Activated T-cell treated with anti-CD3 and anti-CD28 coated beads, Interleukin-2, amount 50 U/mL, for 24 hours (primary cell): ENCODE measurements around the gene NIN.
"Not testable (repeated sequence)": the region's sequence is repeated elsewhere in the genome, so short reads cannot be mapped to it uniquely, and the experiment has no call there.

ENCODE experiments used
- DNase-seq: peaks from one replicate; pipeline ENCODE4 v3.0.0-alpha.2; 2020
- H3K27ac Mint-ChIP-seq: 2 replicates; pipeline ENCODE4 v1.8.0; 2020; ENCODE audit warnings: mild to moderate bottlenecking, mixed read lengths
- H3K27me3 Mint-ChIP-seq: 2 replicates; pipeline ENCODE4 v1.8.0; 2020; ENCODE audit warnings: mixed read lengths
- H3K36me3 Mint-ChIP-seq: 2 replicates; pipeline ENCODE4 v1.8.0; 2020; ENCODE audit warnings: low read depth, mixed read lengths
- H3K4me1 Mint-ChIP-seq: 2 replicates; pipeline ENCODE4 v1.8.0; 2020; ENCODE audit warnings: low read depth, mixed read lengths
- H3K4me3 Mint-ChIP-seq: 2 replicates; pipeline ENCODE4 v1.8.0; 2020; ENCODE audit warnings: mild to moderate bottlenecking, moderate library complexity, mixed read lengths
- H3K9me3 Mint-ChIP-seq: 2 replicates; pipeline ENCODE4 v1.8.0; 2020; ENCODE audit warnings: mixed read lengths

NIN gene

GRCh38 chr14:50725761-50726160 lies 105.2 kb downstream of the NIN start:
- peaks cover 5% of the 10 kb centered on the region for H3K9me3 Mint-ChIP-seq
- peak overlapping the region; percentile 94 for H3K27ac Mint-ChIP-seq
- peaks cover 93% of the 10 kb centered on the region for H3K36me3 Mint-ChIP-seq
- peak overlapping the region; percentile 52 for H3K4me3 Mint-ChIP-seq
- peaks cover 43% of the 10 kb centered on the region for H3K4me1 Mint-ChIP-seq
- no peaks in the 10 kb centered on the region for H3K27me3 Mint-ChIP-seq
- DNase-seq = no peak

DNA sequence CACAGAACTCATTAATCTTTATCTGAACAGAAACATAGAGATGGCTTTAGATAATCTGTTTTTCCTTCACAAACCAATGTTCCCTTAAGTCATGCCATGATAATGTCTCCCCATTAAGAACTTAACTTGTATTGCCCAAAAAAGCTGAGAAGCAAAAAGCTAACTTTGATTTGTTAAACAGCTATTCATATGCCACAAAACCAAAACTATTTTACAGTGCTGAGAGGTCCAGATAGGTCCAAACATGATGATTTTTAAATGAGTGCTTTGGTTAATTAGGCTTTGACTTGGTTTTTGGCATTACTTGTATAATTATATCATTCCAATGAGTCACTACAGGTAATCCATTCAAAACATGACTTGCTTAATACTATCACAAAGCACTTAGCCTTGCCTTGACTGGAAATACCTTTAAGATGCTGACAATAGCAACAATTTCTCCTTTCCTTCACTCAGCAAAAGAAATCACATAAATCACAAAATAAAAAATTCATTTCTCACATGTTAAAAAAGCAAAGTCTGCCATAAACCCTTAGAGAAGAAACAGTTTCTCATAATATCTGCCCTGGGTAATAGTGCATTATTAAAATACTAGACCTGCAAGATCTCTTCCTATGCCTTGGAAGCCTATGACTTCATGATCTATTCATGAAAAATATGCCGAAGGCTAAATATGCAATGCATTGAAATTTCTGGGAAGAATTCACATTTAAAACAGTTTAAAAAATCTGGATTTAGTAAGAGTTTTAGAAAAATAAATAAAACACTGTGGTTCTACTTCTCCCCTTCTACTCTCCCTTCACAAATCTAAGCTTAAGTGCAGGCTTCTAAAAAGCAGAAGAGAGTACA lies 110.8 kb downstream of the NIN start:
- H3K36me3 Mint-ChIP-seq = peaks cover 45% of the 10 kb centered on the region
- no peak for DNase-seq
- H3K4me1 Mint-ChIP-seq = peaks cover 13% of the 10 kb centered on the region
- no peaks in the 10 kb centered on the region for H3K9me3 Mint-ChIP-seq
- no peak overlapping the region for H3K27ac Mint-ChIP-seq
- no peaks in the 10 kb centered on the region for H3K27me3 Mint-ChIP-seq
- no peak overlapping the region for H3K4me3 Mint-ChIP-seq

DNA sequence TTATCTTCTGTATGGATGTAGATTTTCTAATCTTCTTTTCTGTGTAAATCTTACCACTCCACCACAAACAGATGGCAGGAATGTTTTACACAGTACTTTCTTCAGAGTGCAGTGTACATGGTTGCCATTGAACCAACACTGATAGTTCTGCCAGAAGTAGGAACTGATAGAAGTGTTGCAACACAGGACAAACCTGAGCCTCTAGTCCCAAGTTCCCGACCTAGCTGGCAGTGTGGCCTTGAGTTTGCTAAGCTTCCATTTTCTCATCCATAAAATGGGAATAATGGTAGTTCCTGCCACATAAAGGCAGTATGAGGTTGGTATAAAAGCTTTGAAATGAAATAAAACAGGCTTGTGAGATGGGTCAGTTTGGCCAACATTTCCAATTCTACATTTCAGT lies 112.0 kb downstream of the NIN start:
- Mint-ChIP-seq H3K9me3 (no peaks in the 10 kb centered on the region), H3K4me1 (peaks cover 4% of the 10 kb centered on the region), H3K27ac (no peak overlapping the region), H3K27me3 (no peaks in the 10 kb centered on the region), H3K4me3 (no peak overlapping the region), H3K36me3 (peaks cover 33% of the 10 kb centered on the region)
- no peak for DNase-seq

GRCh38 chr14:50717811-50718210 lies 113.2 kb downstream of the NIN start:
- H3K9me3 Mint-ChIP-seq = no peaks in the 10 kb centered on the region
- no peak overlapping the region for H3K27ac Mint-ChIP-seq
- no peak for DNase-seq
- no peak overlapping the region for H3K4me3 Mint-ChIP-seq
- peaks cover 23% of the 10 kb centered on the region for H3K36me3 Mint-ChIP-seq
- H3K4me1 Mint-ChIP-seq = peaks cover 4% of the 10 kb centered on the region
- no peaks in the 10 kb centered on the region for H3K27me3 Mint-ChIP-seq

DNA sequence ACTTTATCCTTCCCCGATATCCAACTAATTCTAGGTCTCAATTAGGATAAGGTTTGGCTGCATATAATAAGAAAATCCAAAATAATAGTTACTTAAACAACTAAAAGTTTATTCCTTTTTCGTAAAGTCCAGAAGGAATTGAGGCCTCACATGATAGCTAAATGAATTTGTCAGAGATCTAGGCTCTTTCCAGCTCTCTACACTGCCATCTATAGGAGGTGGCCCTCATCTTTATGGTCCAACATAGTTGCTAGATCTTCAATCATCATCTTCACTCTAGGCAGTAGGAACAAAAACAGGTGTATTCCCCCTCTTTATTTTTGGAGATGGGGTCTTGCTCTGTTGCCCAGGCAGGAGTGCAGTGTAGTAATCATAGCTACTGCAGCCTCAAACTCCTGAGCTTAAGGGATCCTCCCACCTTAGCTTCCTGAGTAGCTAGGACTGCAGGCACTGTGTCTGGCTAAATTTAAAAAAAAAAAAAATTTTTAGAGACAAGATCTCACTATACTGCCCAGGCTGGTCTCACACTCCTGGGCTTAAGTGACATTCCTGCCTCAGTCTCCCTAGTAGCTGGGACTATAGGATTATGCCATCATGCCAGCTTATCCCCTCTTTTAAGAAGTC lies 116.4 kb downstream of the NIN start:
- no peaks in the 10 kb centered on the region for H3K9me3 Mint-ChIP-seq
- H3K27ac Mint-ChIP-seq = no peak overlapping the region
- H3K36me3 Mint-ChIP-seq = no peaks in the 10 kb centered on the region
- H3K4me3 Mint-ChIP-seq = no peak overlapping the region
- DNase-seq = no peak
- H3K4me1 Mint-ChIP-seq = no peaks in the 10 kb centered on the region
- H3K27me3 Mint-ChIP-seq = no peaks in the 10 kb centered on the region

- Mint-ChIP-seq H3K27me3 (no peaks in the 10 kb centered on the region), H3K4me1 (no peaks in the 10 kb centered on the region), H3K4me3 (no peak overlapping the region), H3K9me3 (no peaks in the 10 kb centered on the region), H3K36me3 (no peaks in the 10 kb centered on the region), H3K27ac (no peak overlapping the region)
- DNase-seq = no peak
Measured at GRCh38 chr14:50711043-50711442, 119.9 kb downstream of the NIN start.

DNA sequence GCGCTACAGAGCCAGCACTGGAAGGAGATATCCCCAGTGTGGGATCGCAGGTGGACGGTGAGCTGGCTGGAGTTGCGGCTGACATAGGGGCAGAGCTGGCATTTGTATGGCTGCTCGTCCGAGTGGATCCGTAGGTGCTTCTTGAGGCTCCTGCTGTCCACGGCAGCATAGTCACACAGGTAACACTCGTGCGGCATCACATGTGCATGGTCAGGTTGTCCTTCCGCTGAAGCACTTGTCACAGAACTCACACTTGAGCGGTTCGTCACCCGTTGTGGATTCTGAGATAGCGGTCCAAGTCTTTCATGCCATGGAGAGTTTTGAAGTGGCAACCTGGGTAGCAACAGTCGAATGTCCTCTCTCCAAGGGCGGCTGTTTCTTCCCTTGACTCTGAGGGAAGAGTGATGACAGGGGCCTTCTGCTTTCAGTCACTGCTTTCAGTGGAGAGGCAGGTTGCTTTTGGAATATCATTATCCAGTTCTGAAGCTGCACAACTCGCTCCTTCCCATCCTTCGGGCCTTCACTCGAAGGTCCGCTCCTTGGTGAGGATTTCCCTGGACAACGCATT lies 125.9 kb downstream of the NIN start:
- Mint-ChIP-seq H3K4me1 (no peaks in the 10 kb centered on the region), H3K9me3 (no peaks in the 10 kb centered on the region), H3K36me3 (no peaks in the 10 kb centered on the region), H3K4me3 (no peak overlapping the region), H3K27me3 (peaks cover 13% of the 10 kb centered on the region), H3K27ac (no peak overlapping the region)
- no peak for DNase-seq

DNA sequence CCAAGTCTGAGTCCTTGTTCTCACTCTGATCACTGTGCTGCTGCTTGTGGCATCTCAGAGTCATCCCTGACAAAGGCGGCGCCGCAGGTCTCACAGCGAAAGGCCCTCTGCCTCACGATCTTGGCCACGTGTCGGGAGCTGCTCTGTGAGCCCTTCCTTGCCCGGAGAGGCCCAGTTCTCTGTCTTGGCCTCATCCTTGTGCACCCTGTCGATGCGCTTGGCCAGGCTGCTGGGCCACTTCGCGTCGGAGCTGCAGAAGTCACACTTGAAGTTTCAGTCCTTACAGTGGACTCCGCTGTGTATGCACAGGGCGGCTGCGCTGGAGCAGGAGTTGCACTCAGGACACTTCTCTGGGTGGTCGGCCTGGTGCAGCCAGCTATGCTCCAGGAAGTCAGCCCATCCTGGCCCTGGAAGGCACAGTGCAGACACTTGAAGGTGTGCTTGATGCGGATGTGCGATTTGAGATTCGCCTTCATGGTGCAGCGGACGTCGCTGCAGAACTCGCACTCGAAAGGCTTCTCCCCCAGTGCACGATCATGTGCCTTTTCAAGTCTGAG lies 126.4 kb downstream of the NIN start:
- no peak overlapping the region for H3K4me3 Mint-ChIP-seq
- no peak overlapping the region for H3K27ac Mint-ChIP-seq
- H3K4me1 Mint-ChIP-seq = no peaks in the 10 kb centered on the region

GRCh38 chr14:50697659-50698290 lies 133.2 kb downstream of the NIN start:
- no peaks in the 10 kb centered on the region for H3K36me3 Mint-ChIP-seq
- H3K4me3 Mint-ChIP-seq = no peak overlapping the region
- H3K27me3 Mint-ChIP-seq = peaks cover 21% of the 10 kb centered on the region
- peaks cover 4% of the 10 kb centered on the region for H3K9me3 Mint-ChIP-seq
- no peaks in the 10 kb centered on the region for H3K4me1 Mint-ChIP-seq
- DNase-seq = no peak
- H3K27ac Mint-ChIP-seq = no peak overlapping the region

More for the DNA sequence above, 126.4 kb downstream of the NIN start:
- Mint-ChIP-seq H3K36me3 (no peaks in the 10 kb centered on the region), H3K27me3 (peaks cover 19% of the 10 kb centered on the region), H3K9me3 (no peaks in the 10 kb centered on the region)
- no peak for DNase-seq

GRCh38 chr14:50694260-50694659 lies 136.7 kb downstream of the NIN start:
- H3K4me3 Mint-ChIP-seq, H3K27ac Mint-ChIP-seq, H3K9me3 Mint-ChIP-seq, H3K36me3 Mint-ChIP-seq, H3K4me1 Mint-ChIP-seq, H3K27me3 Mint-ChIP-seq, DNase-seq: not testable (repeated sequence)

GRCh38 chr14:50688875-50689274 lies 142.1 kb downstream of the NIN start:
- H3K27me3 Mint-ChIP-seq = no peaks in the 10 kb centered on the region
- H3K36me3 Mint-ChIP-seq = no peaks in the 10 kb centered on the region
- H3K4me3 Mint-ChIP-seq = no peak overlapping the region
- DNase-seq = no peak
- H3K4me1 Mint-ChIP-seq = no peaks in the 10 kb centered on the region
- peaks cover 2% of the 10 kb centered on the region for H3K9me3 Mint-ChIP-seq
- H3K27ac Mint-ChIP-seq = no peak overlapping the region

GRCh38 chr14:50679674-50680073 lies 151.3 kb downstream of the NIN start:
- Mint-ChIP-seq H3K36me3 (no peaks in the 10 kb centered on the region), H3K4me3 (no peak overlapping the region), H3K27ac (no peak overlapping the region), H3K4me1 (peaks cover 14% of the 10 kb centered on the region), H3K9me3 (no peaks in the 10 kb centered on the region), H3K27me3 (no peaks in the 10 kb centered on the region)
- DNase-seq = no peak

DNA sequence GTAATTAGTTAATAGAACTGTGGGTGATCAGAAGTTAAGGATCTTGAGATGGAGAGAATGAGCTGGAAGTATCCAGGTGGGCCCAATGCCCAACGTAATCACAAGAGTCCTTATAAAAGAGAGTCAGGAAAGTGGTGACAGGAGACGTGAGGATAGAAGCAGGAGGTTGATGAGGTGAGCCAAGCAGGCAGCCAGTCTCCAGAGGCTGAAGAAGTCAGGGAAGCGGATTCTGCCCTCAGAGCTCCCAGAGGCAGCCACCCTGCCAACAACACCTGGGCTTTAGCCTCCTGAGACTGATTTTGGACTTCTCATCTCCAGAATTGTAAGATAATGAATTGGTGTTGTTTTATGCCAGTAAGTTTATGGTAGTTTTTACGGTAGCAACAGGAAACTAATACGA lies 152.8 kb downstream of the NIN start:
- Mint-ChIP-seq H3K27ac (no peak overlapping the region), H3K9me3 (no peaks in the 10 kb centered on the region), H3K4me3 (no peak overlapping the region), H3K36me3 (no peaks in the 10 kb centered on the region), H3K4me1 (peaks cover 14% of the 10 kb centered on the region), H3K27me3 (no peaks in the 10 kb centered on the region)
- no peak for DNase-seq

DNA sequence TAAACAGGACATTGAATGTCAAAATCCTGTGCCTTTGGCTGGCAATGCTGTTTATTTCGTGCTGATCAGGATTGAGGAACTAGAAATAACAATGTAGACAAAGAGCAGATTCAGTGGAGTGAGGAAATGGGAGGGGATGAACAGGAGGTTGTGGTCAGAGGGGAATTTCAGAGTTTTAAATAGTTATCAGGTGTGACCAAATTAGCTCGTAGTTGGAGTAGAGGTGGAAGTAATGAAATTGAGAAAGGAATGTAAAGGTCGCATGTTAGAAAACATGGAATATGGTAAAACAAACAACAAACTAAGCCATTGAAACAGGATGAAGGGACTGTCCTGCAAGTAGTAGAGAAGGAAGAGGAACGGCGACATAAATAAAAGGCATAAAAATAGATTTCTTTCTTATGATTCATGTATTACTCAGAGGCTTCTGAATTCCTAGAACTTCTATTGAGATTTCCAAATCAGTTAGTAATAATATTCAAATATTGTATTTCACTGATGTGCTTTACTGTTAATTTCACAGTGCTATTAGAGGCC lies 153.4 kb downstream of the NIN start:
- Mint-ChIP-seq H3K4me3 (peak overlapping the region; percentile 4), H3K27me3 (no peaks in the 10 kb centered on the region), H3K27ac (peak overlapping the region; percentile 22), H3K9me3 (no peaks in the 10 kb centered on the region), H3K4me1 (peaks cover 14% of the 10 kb centered on the region), H3K36me3 (no peaks in the 10 kb centered on the region)
- no peak for DNase-seq
